WTC11 (cell line): ENCODE data around the gene BIVM.

Source experiments
- FOXP1 ChIP-seq: sonication (generic); formaldehyde crosslinking; IDR thresholded peaks from 2 replicates; pipeline ENCODE4 v1.8.0; 2022; ENCODE audit warnings: missing genetic modification reagents, mild to moderate bottlenecking, moderate library complexity, borderline replicate concordance
- JUN ChIP-seq: sonication (generic); formaldehyde crosslinking; IDR thresholded peaks from 2 replicates; pipeline ENCODE4 v1.8.0; 2023; ENCODE audit warnings: mild to moderate bottlenecking, missing genetic modification reagents
- TEAD1 ChIP-seq: sonication (generic); formaldehyde crosslinking; IDR thresholded peaks from 2 replicates; pipeline ENCODE4 v1.8.0; 2022; ENCODE audit warnings: mild to moderate bottlenecking, missing genetic modification reagents

DNA sequence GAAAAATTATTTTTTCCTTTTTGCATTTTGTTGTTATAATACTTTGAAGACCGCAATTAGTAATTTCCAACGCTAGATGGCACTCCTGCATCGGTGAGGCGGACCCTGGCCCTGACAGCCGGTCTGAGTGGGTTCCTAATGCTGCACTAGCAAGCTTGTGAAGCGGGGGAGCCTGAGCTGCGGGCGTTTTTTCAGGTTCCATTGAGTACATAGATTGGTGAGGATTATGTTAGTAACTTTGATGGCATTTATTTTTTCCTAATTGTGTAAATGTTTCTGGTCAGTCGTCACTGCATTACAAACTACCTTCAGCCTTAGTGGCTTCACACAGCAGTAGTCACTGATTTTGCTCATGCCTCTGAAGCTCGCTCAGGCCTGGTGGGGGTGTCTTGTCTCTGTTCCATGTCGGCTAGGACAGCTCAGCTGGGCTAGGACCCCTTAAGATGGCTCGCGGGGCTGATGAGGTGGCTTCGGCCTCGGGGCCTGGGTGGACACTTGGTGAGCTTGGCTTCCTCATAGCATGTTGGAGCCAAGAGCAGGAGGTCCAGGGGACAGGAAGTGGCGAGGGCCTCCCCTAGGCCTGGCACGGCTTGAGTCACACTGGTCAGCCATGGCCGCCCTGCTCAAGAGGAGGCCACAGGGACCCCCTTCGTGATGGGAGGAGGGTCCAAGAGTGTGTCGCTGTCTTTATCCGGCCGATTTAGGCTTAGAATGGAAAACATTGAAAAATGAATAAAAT, 71.9 kb downstream of the BIVM start:
- TF ChIP-seq JUN (CRISPR knock-in tag) (no peak), TEAD1 (no peak), FOXP1 (no peak)
